H1 (cell line): ENCODE data around the gene ASRGL1. TPM values are rescaled to one million over a fixed set of nuclear protein-coding genes. Genes with fewer than 3 reads are reported as not detected.

Experiments used
- CTCF ChIA-PET: fragments of 300-600 bp; sonication (Branson Sonifier 250); formaldehyde crosslinking; loops from one replicate; lab custom pipeline; 2021; ENCODE audit not compliant: partially characterized antibody; lab: Charles Lee
- POLR2A ChIA-PET: fragments of 300-600 bp; sonication (Branson Sonifier 250); formaldehyde crosslinking; loops from one replicate; lab custom pipeline; 2021; ENCODE audit warnings: inconsistent platforms; ENCODE audit not compliant: partially characterized antibody; lab: Charles Lee
- DNase-seq, 2 experiments: peaks; one replicate each; pipeline versions ENCODE4 v3.0.0 to v3.0.0-alpha.2; 2010 to 2022; ENCODE audit warnings: low spot score in 2 of 2, low read depth in 1 of 2, mixed read lengths in 1 of 2
- FAIRE-seq: peaks from 2 replicates; lab custom pipeline; 2011; peaks lifted over from hg19 to GRCh38; lab: Jason Lieb, UNC
- H2AFZ ChIP-seq: 2 replicates; pipeline ENCODE4 v1.8.1; 2012; ENCODE audit warnings: low read length, inconsistent platforms
- H2AK5ac ChIP-seq: 2 replicates; pipeline ENCODE4 v1.6.1; 2013; ENCODE audit warnings: low read depth, low read length
- H2BK120ac ChIP-seq: replicated peaks from 2 replicates; pipeline ENCODE3; 2013; ENCODE audit warnings: low read depth, low read length, inconsistent platforms
- H2BK12ac ChIP-seq: 2 replicates; pipeline ENCODE4 v1.6.1; 2013; ENCODE audit warnings: low read depth, low read length
- H2BK15ac ChIP-seq: 2 replicates; pipeline ENCODE4 v1.6.1; 2013; ENCODE audit warnings: low read length
- H2BK20ac ChIP-seq: 2 replicates; pipeline ENCODE4 v1.6.1; 2013; ENCODE audit warnings: low read length
- H2BK5ac ChIP-seq: 2 replicates; pipeline ENCODE4 v1.6.1; 2013; ENCODE audit warnings: low read depth, low read length
- H3K14ac ChIP-seq: 2 replicates; pipeline ENCODE4 v1.6.1; 2013; ENCODE audit warnings: inconsistent platforms; ENCODE audit not compliant: insufficient read length
- H3K18ac ChIP-seq: 2 replicates; pipeline ENCODE4 v1.6.1; 2013; ENCODE audit warnings: low read length; ENCODE audit errors: extremely low read depth
- H3K23ac ChIP-seq: 2 replicates; pipeline ENCODE4 v1.6.1; 2013; ENCODE audit warnings: inconsistent platforms; ENCODE audit not compliant: insufficient read length
- H3K23me2 ChIP-seq: 2 replicates; pipeline ENCODE4 v1.6.1; 2013; ENCODE audit warnings: low read depth, low read length
- H3K27ac ChIP-seq: 2 replicates; pipeline ENCODE4 v1.6.1; 2011; ENCODE audit warnings: low read depth, low read length, inconsistent platforms
- H3K27me3 ChIP-seq, 4 experiments: replicated peaks in 1 of 4; 1 replicate in 1 of 4; 2 replicates in 3 of 4; pipeline versions ENCODE4 v1.6.1 to v1.8.1; 2011 to 2013; ENCODE audit warnings: low read length in 3 of 4, mild to moderate bottlenecking in 3 of 4, inconsistent platforms in 2 of 4, mixed read lengths in 2 of 4, moderate library complexity in 1 of 4; ENCODE audit not compliant: control insufficient read depth in 3 of 4, insufficient read depth in 3 of 4; ENCODE audit errors: extremely low read depth in 1 of 4
- H3K36me3 ChIP-seq, 4 experiments: 2 replicates each; pipeline versions ENCODE4 v1.6.1 to v1.8.1; 2011 to 2013; ENCODE audit warnings: mild to moderate bottlenecking in 4 of 4, low read length in 3 of 4, moderate library complexity in 2 of 4, control low read depth in 1 of 4, inconsistent platforms in 1 of 4; ENCODE audit not compliant: insufficient read depth in 4 of 4, control insufficient read depth in 2 of 4
- H3K4ac ChIP-seq: replicated peaks from 2 replicates; pipeline ENCODE3; 2013; ENCODE audit warnings: low read length, low read depth, mixed read lengths, inconsistent platforms; ENCODE audit not compliant: insufficient read length
- H3K4me1 ChIP-seq, 4 experiments: replicated peaks in 1 of 4; 1 replicate in 1 of 4; 2 replicates in 3 of 4; pipeline versions ENCODE4 v1.6.1 to v1.8.1; 2011 to 2013; ENCODE audit warnings: low read length in 3 of 4, inconsistent platforms in 2 of 4, mixed read lengths in 1 of 4; ENCODE audit not compliant: insufficient read depth in 4 of 4, control insufficient read depth in 3 of 4
- H3K4me2 ChIP-seq, 2 experiments: 2 replicates each; pipeline versions ENCODE4 v1.6.1 to v1.8.1; 2011 to 2013; ENCODE audit warnings: low read depth in 2 of 2, low read length in 2 of 2, control low read depth in 1 of 2, inconsistent platforms in 1 of 2, mild to moderate bottlenecking in 1 of 2; ENCODE audit not compliant: insufficient read depth in 1 of 2
- H3K4me3 ChIP-seq, 4 experiments: fragments of 200-600, 300-600 bp in 1 of 4; sonication (generic), shearing (Covaris generic), sonication (Bioruptor Twin) in 1 of 4; 2 replicates each; pipeline versions ENCODE4 v1.5.1 to v1.8.1; 2011 to 2016; ENCODE audit warnings: low read length in 4 of 4, low read depth in 3 of 4, control low read depth in 2 of 4, inconsistent platforms in 2 of 4, mild to moderate bottlenecking in 2 of 4, mixed read lengths in 1 of 4, moderate library complexity in 1 of 4; ENCODE audit not compliant: insufficient read depth in 2 of 4; ENCODE audit errors: extremely low read depth in 1 of 4
- H3K56ac ChIP-seq: replicated peaks from 2 replicates; pipeline ENCODE3; 2013; ENCODE audit warnings: low read depth, mild to moderate bottlenecking, mixed read lengths, low read length, inconsistent platforms; ENCODE audit not compliant: insufficient read length
- H3K79me1 ChIP-seq: 2 replicates; pipeline ENCODE4 v1.6.1; 2013; ENCODE audit warnings: low read depth, low read length, control low read depth
- H3K79me2 ChIP-seq, 2 experiments: 2 replicates each; pipeline versions ENCODE4 v1.6.1 to v1.8.1; 2012 to 2013; ENCODE audit warnings: low read length in 2 of 2, mild to moderate bottlenecking in 2 of 2, inconsistent platforms in 1 of 2; ENCODE audit not compliant: insufficient read depth in 2 of 2, control insufficient read depth in 1 of 2
- H3K9ac ChIP-seq, 4 experiments: replicated peaks in 1 of 4; 1 replicate in 1 of 4; 2 replicates in 3 of 4; pipeline versions ENCODE4 v1.6.1 to v1.8.1; 2011 to 2013; ENCODE audit warnings: low read depth in 3 of 4, low read length in 3 of 4, control low read depth in 2 of 4, mild to moderate bottlenecking in 2 of 4, moderate library complexity in 2 of 4, inconsistent platforms in 1 of 4; ENCODE audit errors: extremely low read depth in 1 of 4
- H3K9me3 ChIP-seq, 2 experiments: 2 replicates each; pipeline versions ENCODE4 v1.6.1 to v1.8.1; 2012 to 2013; ENCODE audit warnings: mild to moderate bottlenecking in 2 of 2, moderate library complexity in 2 of 2, control low read depth in 1 of 2, inconsistent platforms in 1 of 2, low read depth in 1 of 2, low read length in 1 of 2, mixed read lengths in 1 of 2; ENCODE audit not compliant: insufficient read depth in 2 of 2
- H4K20me1 ChIP-seq, 2 experiments: replicated peaks in 1 of 2; 2 replicates each; pipeline versions ENCODE3 to v1.8.1; 2011 to 2013; ENCODE audit warnings: inconsistent platforms in 2 of 2, low read length in 2 of 2, mild to moderate bottlenecking in 1 of 2; ENCODE audit not compliant: insufficient read depth in 2 of 2, control insufficient read depth in 1 of 2
- H4K5ac ChIP-seq: 2 replicates; pipeline ENCODE4 v1.6.1; 2013; ENCODE audit warnings: low read length, low read depth, mixed read lengths, inconsistent platforms; ENCODE audit not compliant: insufficient read length
- H4K8ac ChIP-seq: 2 replicates; pipeline ENCODE4 v1.8.0; 2013; ENCODE audit warnings: mild to moderate bottlenecking, moderate library complexity, low read length, inconsistent platforms; ENCODE audit not compliant: insufficient read depth; ENCODE audit errors: extremely low read depth
- H4K91ac ChIP-seq: replicated peaks from 2 replicates; pipeline ENCODE3; 2013; ENCODE audit warnings: low read length, mixed read lengths, inconsistent platforms; ENCODE audit not compliant: insufficient read length
- BACH1 ChIP-seq: IDR thresholded peaks from 2 replicates; pipeline ENCODE4 v1.6.1; 2012; ENCODE audit warnings: low read length, improper control_type of control experiment
- BCL11A ChIP-seq, 2 experiments: IDR thresholded peaks; one replicate each; pipeline ENCODE4 v1.6.1; 2011; ENCODE audit warnings: low read depth in 2 of 2, low read length in 2 of 2, mild to moderate bottlenecking in 2 of 2
- CBX8 ChIP-seq: fragments of 300-800, 300-1000 bp; sonication (generic); IDR thresholded peaks from 2 replicates; pipeline ENCODE4 v1.7.1; 2016; ENCODE audit warnings: low read depth, low read length, borderline replicate concordance
- CREB1 ChIP-seq: IDR thresholded peaks from 2 replicates; pipeline ENCODE4 v1.6.1; 2012; ENCODE audit warnings: inconsistent platforms
- EGR1 ChIP-seq: IDR thresholded peaks from 2 replicates; pipeline ENCODE4 v1.6.1; 2011; ENCODE audit warnings: low read depth, low read length, borderline replicate concordance
- FOSL1 ChIP-seq: IDR thresholded peaks from 2 replicates; pipeline ENCODE4 v1.6.1; 2011; ENCODE audit warnings: mild to moderate bottlenecking, low read depth, low read length, moderate library complexity; ENCODE audit not compliant: insufficient read depth
- HDAC6 ChIP-seq: IDR thresholded peaks from one replicate; pipeline ENCODE4 v1.7.1; 2012; ENCODE audit warnings: low read depth, mild to moderate bottlenecking, inconsistent platforms, low read length, moderate library complexity
- JUND ChIP-seq: IDR thresholded peaks from 2 replicates; pipeline ENCODE4 v1.6.1; 2011; ENCODE audit warnings: mild to moderate bottlenecking, improper control_type of control experiment, low read length
- KDM1A ChIP-seq: fragments of 200-600, 300-600 bp; sonication (generic); IDR thresholded peaks from 2 replicates; pipeline ENCODE4 v1.7.1; 2016; ENCODE audit warnings: mild to moderate bottlenecking, low read length, borderline replicate concordance
- KDM5A ChIP-seq: fragments of 200-600 bp; IDR thresholded peaks from 2 replicates; pipeline ENCODE4 v1.7.1; 2012; ENCODE audit warnings: mild to moderate bottlenecking, low read length, inconsistent platforms, mixed read lengths
- RBBP5 ChIP-seq: IDR thresholded peaks from 2 replicates; pipeline ENCODE4 v1.7.1; 2012; ENCODE audit warnings: low read depth, mild to moderate bottlenecking, inconsistent platforms, low read length, moderate library complexity, borderline replicate concordance
- SP4 ChIP-seq: IDR thresholded peaks from 2 replicates; pipeline ENCODE4 v1.6.1; 2012; ENCODE audit warnings: low read length, inconsistent platforms
- TEAD4 ChIP-seq: IDR thresholded peaks from 2 replicates; pipeline ENCODE4 v1.6.1; 2012; ENCODE audit warnings: low read depth, low read length, inconsistent platforms, mixed read lengths
- WGBS, 2 experiments: shearing (Covaris generic) in 1 of 2; methylation state at CpG; one replicate each; pipeline versions ENCODE4 v1.1.6 to v1.1.7; 2013 to 2015; ENCODE audit warnings: low lambda C conversion rate in 2 of 2, mixed read lengths in 2 of 2, inconsistent platforms in 1 of 2, low coverage in 1 of 2, missing lambda C conversion rate in 1 of 2; ENCODE audit not compliant: insufficient replicate concordance in 2 of 2, insufficient coverage in 1 of 2, insufficient read length in 1 of 2; ENCODE audit errors: extremely low coverage in 1 of 2, missing lambda C conversion rate in 1 of 2; 5-methylcytosine and 5-hydroxymethylcytosine counted together
- polyA plus RNA-seq, 7 experiments: library from polyadenylated mRNA; depleted of rRNA in 3 of 7; stranded (reverse) in 5 of 7; unstranded in 2 of 7; fragments of >200 nt in 5 of 7; fragments of 200-250 nt in 2 of 7; gene quantifications; 1 replicate in 5 of 7; 2 replicates in 1 of 7; 4 replicates in 1 of 7; pipeline versions ENCODE4 v1.2.1 to v1.2.3, GENCODE V29; 2011 to 2013; ENCODE audit warnings: missing spikeins in 2 of 7, mixed read lengths in 2 of 7
- total RNA-seq: library from RNA; stranded (reverse); fragmentation: NEBNext Ultra II Directional; extraction: Animal tissue kit (Norgen Biotek cat#: 25700); gene quantifications from 2 replicates; pipeline ENCODE4 v1.2.1, GENCODE V29; 2021

The ASRGL1 gene
- total and polyA plus RNA-seq, 2 of the 8 experiments (the other 6 are each of a cell fraction or from before 2014, with no cell fraction given) = 19.9 to 23.5 TPM

- H3K9me3 ChIP-seq = no peaks in the 10 kb centered on the region
- no peak overlapping the region for H2BK12ac ChIP-seq
- H3K4me3 ChIP-seq = no peak overlapping the region
- no peak overlapping the region for H3K18ac ChIP-seq
- H3K56ac ChIP-seq = no peak overlapping the region
- H3K4me2 ChIP-seq = no peak overlapping the region
- H3K23ac ChIP-seq = no peak overlapping the region
- no peak overlapping the region for H4K91ac ChIP-seq
- ChIA-PET POLR2A (interaction anchor here (0.6 kb wide), 1 partner anchor 18 kb away, joined by 3 read pairs; no protein-coding TSS in a partner anchor), CTCF (interaction anchor here (0.5 to 4.2 kb wide), 29 partner anchors 10 to 325 kb away, joined by 3 to 27 read pairs (median 4); no protein-coding TSS in a partner anchor)
- H4K5ac ChIP-seq = no peak overlapping the region
- H3K27ac ChIP-seq = no peak overlapping the region
- H2BK5ac ChIP-seq = no peak overlapping the region
- H3K14ac ChIP-seq = no peak overlapping the region
- 0 out of 7 replicates have a peak, but pooled peaks cover 0 to 2% (median 0%) of the 10 kb centered on the region in 4 experiments for H3K27me3 ChIP-seq
- no peak overlapping the region for H4K8ac ChIP-seq
- no peak overlapping the region for H2BK20ac ChIP-seq
- H3K79me2 ChIP-seq = no peaks in the 10 kb centered on the region
- WGBS, 2 experiments = 90% methylated on average over 2 of the region's 2 CpGs; no CpG with 5 or more reads in 1 of the 2 experiments
- H3K36me3 ChIP-seq = no peaks in the 10 kb centered on the region
- no peak for TF ChIP-seq SP4
- TF ChIP-seq BCL11A (IDR thresholded peaks at IDR 0.05; ENCODE audit: low read depth in 2 of 2, low read length in 2 of 2) = no peak
- TF ChIP-seq EGR1 = no peak
- TF ChIP-seq KDM5A = no peak
- TF ChIP-seq JUND = no peak
- no peak for TF ChIP-seq HDAC6
- no peak for TF ChIP-seq FOSL1
- TF ChIP-seq TEAD4 = no peak
- no peak for TF ChIP-seq KDM1A
- TF ChIP-seq CBX8 = no peak
- no peak for TF ChIP-seq RBBP5
- TF ChIP-seq BACH1 = no peak
- TF ChIP-seq CREB1 = no peak
- H2AK5ac ChIP-seq = no peak overlapping the region
- H4K20me1 ChIP-seq = no peaks in the 10 kb centered on the region
- H3K4me1 ChIP-seq = no peaks in the 10 kb centered on the region
- DNase-seq = no peak
- H3K4ac ChIP-seq = no peak overlapping the region
- FAIRE-seq = no peak
- H3K79me1 ChIP-seq = no peaks in the 10 kb centered on the region
- H3K23me2 ChIP-seq = no peaks in the 10 kb centered on the region
- no peak overlapping the region for H2AFZ ChIP-seq
- no peak overlapping the region for H2BK15ac ChIP-seq
- no peak overlapping the region for H2BK120ac ChIP-seq
- H3K9ac ChIP-seq = no peak overlapping the region
Measured at GRCh38 chr11:62322524-62322923, 14.7 kb upstream of the ASRGL1 start.
